Ureter (tissue), 1 donor: Measurements from ENCODE around the gene BABAM2. TPM values are rescaled to one million over a fixed set of nuclear protein-coding genes. Genes with fewer than 3 reads are reported as not detected.

ENCODE experiments used
- DNase-seq: peaks from one replicate; pipeline ENCODE4 v3.0.0-alpha.2; 2020; ENCODE audit warnings: low spot score
- total RNA-seq: library from RNA; stranded (reverse); gene quantifications from one replicate; pipeline ENCODE4 v1.2.4, GENCODE V29; 2023
- donor health status: DM: yes; HTN: yes; CAD: no.

Gene BABAM2
- total RNA-seq, 1 donor from 2014 or later, result 76.3 TPM

DNA sequence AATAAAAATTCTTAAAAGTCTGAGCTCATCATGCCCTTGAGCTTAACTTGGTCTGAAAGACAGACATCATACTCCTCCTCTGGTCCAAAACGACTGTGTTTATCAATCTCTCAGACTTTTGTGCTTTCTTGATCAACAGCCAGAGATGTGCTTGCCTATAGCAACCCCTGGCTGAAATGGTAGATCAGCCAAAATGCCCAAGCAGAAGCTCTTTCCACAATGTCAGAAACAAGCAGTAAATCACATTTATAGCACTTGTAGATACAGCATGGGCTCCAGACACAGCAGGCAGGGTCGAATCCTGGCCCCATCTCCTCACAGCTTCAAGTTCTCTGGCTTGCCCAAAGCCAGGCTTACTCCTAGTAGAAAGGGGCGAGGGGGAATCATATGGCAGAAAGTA lies 391.7 kb downstream of the BABAM2 start:
- no peak for DNase-seq

DNA sequence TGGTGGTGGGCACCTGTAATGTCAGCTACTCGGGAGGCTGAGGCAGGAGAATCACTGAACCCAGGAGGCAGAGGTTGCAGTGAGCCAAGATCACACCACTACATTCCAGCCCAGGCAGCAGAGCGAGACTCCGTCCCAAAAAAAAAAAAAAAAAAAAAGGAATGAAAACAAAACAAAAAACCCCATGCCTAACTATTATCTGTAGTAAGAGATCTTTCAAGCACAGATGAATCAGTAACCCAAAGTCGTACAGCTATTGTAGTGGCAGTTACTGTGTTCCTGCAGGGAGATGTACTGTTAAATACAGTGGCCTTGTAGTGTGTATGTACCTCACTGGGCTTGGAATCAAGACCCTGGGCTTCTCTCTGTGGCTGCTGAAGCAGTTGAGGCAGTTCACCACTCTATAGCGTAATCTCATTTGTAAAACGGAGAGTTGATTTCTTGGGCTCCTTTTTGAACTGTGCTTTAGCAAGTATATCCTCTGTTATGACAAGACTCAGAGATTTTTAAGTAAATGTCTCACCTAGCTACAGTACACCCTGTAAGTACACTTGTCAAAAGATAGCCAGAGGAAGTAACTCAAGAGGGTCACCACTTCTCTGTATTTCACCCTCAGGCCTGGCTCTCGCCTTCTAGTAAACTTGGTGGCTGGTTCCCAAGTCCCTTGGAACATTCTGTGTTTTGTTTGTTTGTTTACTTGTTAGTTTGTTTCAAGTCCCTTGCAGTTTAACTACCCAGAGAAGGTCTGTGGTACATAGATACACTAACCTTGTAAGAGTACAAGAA lies 392.5 kb downstream of the BABAM2 start:
- DNase-seq, result no peak

DNA sequence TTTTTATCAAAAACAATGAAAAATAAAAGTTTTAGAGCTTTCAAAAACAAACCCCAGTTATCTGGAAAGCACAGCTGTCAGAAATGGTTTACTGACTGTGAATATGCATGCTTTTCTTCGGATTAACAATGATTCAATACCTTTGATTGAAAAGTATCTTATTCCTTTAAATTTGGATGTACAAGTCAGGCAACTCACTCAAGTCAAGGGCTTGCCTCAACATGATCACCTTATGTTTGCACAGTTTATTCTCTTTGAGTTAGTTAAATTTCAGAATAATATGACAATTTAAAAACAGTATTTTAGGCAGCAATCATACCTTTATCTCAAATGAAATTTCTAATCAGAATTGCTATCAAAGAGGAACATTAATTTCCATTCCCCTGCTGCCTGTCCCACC lies 393.3 kb downstream of the BABAM2 start:
- DNase-seq, result no peak

DNA sequence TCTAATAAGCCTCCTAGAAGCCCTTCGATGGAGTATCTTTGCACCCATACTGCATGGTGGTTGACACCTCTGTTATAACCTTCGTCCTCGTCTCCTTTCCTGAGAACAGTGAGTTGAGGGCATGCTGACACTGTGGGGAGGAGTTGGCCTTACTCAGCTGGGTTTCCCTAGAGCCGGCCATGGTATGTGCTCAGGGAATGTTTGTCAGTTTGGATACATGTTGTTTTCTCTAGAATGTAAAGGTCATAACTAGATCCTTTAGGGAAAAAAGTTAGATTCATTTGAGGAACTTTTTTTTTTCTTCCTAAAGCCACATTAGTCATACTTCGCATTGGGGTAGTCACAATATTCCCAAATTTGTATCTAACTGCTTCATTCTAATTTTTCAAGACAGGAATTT lies 396.1 kb downstream of the BABAM2 start:
- DNase-seq, result no peak

DNA sequence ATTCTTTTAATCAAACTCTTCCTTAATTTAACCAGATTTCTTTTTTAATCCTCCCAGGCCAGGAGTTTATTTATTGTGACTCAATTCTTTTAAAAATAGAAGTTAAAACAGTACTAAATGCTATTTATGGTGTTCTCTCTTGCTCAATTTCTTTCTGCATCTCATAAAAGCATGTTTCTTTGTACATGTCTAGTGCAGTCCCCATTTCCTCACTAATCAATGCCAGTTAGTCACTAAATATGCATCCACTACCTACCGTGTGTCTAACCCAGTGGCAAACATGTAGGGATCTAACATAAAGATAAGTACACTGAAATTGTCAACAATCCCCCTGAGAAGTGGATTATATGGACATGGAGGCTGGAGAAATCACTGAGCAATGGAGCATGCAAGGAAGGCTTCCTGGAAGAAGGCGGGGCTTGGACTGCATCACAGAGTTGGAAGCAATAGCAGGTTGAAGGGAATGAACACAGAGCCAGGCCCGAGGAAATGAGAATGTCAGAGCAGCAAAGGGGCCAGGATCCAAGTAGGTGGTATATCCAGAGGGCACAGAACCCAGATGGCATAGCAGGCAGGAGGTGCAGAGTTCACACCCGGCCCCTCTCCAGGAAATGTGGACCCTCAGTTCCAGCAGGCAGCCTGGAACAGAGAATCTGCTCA lies 396.9 kb downstream of the BABAM2 start:
- DNase-seq, result no peak

DNA sequence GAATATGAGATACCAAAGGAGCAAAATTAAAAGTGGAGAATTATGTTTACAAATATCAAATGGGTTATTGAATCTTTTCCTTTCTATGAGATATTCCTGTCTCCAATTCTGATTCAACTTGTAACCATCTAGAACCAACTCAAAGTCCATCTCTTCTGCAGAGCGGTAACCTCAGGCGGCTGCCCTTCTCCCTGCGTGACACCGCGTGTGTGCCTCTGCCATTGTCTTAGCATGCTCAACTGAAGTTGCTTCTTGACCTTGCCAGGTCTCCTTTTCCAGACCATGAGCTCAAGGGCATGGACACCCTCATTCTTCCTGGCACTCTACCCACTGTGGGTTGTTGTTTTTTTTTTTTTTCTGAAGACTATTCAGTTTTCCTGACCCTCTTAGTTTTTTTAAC lies 398.1 kb downstream of the BABAM2 start:
- no peak for DNase-seq

DNA sequence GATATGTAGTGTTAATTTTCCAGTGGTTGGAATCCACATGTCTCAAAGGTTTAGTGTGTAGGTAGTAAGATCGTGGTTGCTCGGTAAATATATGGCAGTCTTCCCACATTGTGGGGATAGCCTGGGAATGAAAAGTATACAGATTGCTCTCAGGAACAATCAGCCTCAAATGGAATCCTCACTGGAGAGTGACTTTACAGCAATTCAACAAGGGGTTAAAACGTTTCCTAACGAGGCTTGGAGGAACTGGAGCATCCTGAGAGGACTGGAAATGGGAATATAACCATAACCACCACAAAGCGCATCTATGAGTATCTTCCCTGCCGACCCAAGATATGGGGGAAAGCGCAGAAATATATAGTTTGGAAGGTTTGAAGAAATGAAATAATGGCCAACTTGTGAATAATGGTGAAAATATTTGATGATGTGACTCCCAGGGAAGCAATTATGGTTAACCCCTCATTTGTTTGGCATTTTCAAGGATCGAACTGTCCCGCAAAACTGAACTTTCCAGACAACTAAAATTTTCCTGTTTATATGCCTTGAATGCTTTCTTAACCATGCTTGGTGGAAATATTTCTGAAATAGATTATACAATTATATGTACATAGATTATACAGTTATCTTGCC lies 401.4 kb downstream of the BABAM2 start:
- DNase-seq, result no peak

DNA sequence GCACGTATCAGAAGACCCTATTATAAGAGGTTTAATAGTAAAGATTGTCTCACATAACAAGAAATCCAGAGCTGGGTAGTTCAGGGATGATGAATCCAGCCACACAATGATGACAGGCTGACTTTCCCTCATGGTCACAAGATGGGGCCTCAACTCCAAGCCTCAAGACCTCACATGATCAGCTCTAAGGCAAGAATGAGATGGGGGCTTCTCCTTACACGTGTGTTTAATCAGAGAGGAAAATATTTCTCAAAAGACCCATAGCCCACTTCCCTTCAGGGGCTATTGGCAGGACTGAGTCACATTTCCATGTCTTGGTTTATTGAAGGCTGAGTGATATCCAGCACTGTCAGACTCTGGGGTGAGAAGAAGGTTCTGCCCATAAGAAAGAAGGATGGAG lies 402.0 kb downstream of the BABAM2 start:
- no peak for DNase-seq

DNA sequence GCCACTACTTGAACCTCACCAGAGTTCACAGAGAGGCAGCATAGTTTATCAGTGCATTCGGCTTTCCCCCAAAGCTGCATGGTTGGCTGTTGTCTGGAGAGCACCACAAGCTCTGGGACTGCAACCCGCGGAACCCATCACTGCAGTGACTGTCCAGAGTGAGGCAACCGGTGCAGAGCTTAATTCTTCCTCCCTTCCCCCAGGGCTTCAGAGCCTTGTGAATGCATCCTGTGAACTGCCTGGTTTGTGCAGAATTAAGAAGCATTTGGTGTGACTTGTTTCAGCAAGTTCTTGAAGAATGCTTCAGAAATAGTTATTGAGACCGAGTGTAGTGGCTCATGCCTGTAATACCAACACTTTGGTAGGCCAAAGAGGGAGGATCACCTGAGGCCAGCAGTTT lies 402.9 kb downstream of the BABAM2 start:
- DNase-seq, result no peak

DNA sequence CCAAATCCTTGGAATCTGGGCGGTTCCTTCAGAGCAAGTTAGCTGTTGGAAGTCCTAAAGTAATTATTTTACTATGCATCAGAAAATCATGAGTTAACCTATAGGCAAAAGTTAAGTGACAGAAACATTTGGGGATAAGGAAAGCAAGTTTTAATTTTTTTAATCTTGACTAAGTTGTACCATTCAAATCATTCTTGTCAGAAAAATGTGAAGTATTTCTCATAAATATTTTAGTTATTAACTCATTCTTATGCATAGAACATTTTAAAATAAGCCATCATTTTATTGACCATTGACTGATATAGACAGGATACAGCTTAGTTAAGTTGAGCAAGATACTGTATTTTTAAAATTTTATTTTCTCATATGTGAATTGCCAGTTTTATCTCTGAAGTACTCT lies 403.9 kb downstream of the BABAM2 start:
- DNase-seq, result no peak

DNA sequence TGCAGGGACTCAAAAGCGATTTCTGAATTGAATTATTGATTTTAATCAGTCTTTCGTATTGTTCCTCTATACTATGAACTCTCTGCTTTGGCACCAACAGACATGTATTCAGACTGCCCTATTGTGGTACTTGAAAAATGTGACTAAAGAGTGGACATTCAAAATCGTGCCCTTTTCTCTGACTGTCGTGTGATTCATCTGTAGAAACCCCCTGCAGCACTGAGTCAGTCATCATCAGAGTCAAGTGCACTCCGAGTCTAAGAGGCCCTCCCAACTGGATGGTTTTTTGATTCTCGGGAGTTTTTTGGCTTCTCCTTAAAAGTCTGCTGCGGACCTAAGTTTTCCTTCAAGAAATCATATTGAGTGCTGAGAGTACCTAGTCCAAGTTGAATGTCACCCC lies 405.7 kb downstream of the BABAM2 start:
- no peak for DNase-seq

DNA sequence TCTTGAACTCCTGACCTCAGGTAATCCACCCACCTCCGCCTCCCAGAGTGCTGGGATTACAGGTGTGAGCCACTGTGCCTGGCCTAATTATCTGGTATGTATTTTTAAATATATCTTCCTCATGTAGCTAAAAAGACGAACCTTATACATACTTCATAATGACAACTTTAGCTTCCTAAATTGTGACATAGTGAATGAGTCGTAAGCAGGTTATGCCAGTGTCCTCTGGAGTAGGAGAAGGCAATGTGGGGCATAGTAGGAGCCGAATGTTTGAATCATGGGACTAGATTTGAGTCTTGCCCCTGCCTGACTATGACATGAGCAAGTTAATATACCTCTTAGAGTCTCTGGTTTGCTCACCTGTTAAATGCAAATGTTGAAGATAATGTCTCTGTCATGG lies 406.4 kb downstream of the BABAM2 start:
- DNase-seq, result no peak

DNA sequence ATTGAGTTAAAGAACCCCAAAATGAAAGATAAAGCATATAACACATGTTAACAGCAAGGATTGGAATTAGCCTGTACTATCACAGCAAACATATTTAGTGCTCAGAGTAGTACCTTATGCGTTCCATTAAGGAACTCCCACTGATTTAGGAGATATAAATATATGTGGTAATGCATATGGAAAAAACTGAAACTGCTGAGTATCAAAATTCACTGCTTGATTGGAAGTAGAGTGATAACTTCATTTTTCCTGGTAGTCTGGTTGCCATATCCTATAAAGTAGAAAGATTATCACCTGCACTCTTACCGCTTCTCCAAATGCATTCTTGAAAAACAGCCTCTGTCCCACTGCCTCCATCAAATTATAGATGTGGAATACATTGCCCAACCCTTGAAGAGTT lies 407.0 kb downstream of the BABAM2 start:
- DNase-seq, result no peak

DNA sequence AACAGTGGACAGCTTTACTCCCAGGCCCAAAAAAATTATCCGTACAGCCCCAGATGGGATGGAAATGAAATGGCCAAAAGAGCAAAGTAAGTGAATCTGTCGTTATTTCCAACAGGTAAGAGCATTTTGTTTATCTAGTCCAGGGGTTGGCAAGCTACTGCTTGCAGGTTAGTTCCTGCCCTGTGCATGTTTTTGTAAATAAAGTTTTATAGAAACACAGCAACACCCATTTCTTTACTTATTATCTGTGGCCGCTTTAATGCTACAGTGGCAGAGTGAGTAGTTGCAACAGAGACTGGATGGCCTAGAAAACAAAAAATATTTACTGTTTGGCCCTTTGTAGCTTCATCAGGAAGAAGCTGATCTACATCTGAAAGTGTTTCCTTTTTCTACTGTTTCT lies 407.9 kb downstream of the BABAM2 start:
- no peak for DNase-seq

DNA sequence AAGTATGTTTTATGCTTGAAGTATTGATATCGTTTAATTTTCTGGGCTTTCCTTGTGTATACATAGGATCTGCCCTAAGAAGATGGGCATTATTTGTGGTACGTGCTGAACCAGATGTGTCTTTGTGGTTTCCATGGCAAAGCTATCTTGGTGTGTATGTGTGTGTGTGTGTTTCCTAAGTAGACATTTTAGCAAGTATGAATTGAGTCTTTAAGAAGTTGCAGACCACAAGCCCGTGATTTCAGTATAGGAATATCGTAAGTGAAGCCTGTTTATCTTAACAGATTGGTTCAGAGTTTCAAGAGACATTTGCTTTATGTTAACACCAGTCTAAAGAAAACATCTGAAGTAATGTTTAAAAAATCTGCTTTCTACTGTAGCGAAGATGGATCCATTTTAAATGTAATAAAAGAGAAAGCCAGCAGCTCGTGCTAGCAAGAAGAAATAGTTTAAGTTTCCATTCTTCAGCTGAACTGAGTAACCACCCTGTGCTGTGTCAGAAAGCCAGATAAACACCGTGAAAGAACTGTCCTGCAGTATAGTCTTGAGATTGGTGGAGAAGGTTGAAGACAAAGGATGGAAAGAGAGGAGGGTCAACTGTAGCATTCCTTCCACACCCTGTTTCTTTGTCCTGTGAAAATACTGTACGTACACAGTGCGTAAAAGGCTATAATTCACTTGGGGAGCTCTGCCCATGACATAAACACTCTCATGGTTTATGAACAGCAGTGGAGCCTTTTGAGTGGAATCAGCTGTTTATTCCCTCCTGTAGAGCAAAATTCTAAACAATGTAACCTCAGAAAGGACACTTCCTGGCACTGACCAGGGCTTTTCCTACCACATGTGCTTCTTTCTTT lies 410.2 kb downstream of the BABAM2 start:
- no peak for DNase-seq

DNA sequence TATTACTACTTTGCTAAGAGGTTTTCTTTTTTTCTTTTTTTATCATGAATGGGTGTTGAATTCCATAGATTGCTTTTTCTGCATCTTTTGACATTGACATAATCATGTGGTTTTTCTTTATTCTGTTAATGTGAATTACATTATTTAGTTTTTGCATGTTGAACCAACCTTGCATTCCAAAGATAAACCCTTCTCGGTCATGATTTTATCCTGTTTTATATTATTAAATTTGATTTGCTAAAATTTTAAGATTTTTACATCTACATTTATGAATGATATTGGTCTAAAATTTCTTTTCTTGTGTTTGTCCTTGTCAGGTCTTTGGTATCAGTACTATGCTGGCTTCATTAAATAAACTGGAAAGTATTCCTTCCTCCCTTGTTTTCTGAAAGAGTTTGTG lies 414.7 kb downstream of the BABAM2 start:
- no peak for DNase-seq

DNA sequence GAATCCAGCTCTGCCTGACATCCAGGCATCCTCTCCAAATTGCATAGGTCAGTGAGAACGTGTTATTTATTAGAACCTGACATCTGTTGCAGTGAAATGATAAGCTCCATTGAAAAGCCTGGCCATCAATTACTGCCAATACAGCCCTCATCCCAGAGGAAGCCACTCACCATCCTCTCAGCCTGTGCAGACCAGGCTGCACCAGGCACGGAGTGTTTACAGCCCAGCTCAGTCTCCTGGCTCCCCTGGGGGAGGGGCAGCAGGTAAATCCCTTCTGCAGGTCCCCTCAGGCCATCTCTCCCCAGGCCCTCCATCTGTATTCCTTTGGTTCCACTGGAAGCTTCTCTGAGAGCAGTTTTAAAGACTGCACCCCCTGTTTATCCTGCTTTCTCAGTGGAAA lies 419.6 kb downstream of the BABAM2 start:
- DNase-seq, result no peak

DNA sequence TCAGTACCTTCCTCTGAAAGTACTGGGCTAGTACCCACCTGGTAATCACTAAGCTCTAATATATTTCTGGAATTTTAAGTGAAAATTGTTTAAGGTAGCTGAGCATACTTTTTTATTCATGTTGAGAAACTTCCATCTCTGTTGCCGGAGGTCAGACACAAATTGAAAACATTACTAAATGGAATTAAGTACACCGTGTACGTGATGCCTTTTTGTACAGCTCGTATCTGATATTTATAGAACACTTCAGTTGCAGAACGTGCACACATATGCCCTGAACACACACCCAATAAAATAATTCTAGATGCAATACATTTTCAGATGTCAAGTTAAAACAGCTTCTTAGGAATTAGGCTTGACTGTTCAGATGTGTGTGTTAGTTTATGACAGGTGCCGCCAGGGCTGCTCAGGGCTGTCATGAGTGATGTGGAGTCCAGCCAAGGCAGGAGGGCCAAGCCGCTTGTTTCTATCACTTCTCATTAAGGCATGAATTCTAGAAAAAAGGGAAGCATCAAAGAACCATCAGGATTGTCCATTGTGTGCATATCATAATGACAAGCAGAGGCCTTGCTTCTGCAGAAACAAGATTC lies 421.2 kb downstream of the BABAM2 start:
- no peak for DNase-seq

DNA sequence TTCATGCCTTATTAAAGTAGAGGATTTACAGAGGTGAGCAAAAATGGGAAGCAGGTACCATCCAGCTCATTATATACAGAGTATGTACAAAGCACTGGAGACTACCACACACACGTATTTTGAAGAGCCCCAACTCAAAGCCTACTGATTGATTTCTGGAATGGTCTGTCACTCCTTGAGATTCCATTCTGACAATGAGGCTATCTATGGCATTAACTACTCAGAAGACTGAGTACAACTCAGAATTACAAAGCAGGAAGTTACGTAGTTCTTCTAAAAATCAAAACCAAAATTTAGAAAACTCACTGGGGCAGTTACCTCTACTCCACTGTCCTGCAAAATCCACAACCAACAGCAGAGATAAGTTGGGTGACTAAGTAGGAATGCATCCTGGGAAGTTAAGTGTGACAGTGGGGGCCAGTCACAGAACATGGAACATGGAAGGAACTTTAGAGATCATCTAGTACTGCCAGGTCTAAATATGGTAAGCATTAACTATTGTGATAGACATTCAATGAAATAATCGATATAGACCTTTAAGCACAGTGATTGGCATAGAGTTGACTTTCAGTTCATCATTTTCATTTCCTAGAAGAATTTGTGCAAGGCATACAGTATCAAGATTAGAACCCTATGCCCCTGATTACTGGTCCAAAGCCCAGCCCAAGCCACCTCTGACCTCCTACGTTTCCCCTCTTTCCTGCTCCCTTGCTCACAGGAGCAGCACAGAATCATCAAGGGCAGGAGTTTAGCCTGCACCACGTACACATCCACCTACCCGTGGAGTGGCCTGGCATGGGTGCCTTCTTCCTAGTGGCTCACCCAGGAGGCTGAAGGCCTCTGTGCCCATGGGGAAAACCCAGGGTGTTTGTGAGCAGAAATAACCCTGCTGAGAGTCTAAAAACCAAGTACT lies 422.0 kb downstream of the BABAM2 start:
- no peak for DNase-seq

DNA sequence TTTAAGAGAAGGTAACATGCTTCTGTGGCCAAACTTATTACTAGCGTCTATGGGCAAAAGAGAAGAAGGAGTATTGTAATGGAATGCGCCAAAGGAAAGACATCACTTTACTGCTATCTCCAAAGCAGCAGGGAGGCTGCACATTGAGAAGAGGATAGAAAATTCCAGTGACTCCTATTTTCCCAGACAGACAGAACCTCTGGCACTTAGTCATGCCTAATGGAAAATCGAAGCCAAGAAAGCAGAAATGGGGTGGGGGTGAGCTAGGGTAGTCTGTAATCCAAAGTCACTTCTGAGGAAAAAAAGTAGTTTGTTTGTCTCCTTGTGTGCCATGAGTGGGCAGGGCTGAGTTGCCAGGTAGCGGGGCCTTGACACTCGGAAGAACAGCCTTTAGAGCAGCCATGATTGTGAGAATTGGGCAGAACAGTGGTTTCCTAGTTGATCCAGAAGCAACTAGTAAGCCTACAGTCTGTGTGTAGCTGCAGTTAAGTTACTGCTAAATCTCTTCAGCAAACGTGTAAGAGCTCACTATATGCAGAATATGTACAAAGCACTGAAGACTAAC lies 422.8 kb downstream of the BABAM2 start:
- DNase-seq, result no peak
